ENCODE measurements around the gene FAAP20.

- TF ChIP-seq CTCF (conservative IDR thresholded peaks at IDR 0.05) (no peak), ZFX (IDR thresholded peaks at IDR 0.05) (no peak)
Observed at GRCh38 chr1:2240270-2241156, 45.9 kb upstream of the FAAP20 start.
